Natural killer cell (primary cell): ENCODE measurements around the gene LAMC3. TPM values are rescaled to one million over a fixed set of nuclear protein-coding genes. Genes with fewer than 3 reads are reported as not detected.

ENCODE experiments used
- ATAC-seq, 3 donors: fragments of 150-1000 bp in 2 of 3; fragments of 200-7000 bp in 1 of 3; cut with Tn5 transposase; 1 replicate in 1 of 3; 2 replicates in 2 of 3; pipeline ENCODE4 v1.10.0; 2021; ENCODE audit warnings: mild to moderate bottlenecking in 2 of 3, moderate library complexity in 2 of 3
- DNase-seq, 2 donors: peaks; one replicate each; pipeline versions ENCODE4 v3.0.0 to v3.0.0-alpha.2; 2013 to 2021; ENCODE audit warnings: mixed read lengths in 1 of 2
- H3K27ac ChIP-seq: one replicate; pipeline ENCODE4 v1.5.1; 2013; ENCODE audit warnings: mild to moderate bottlenecking, low read length
- H3K27me3 ChIP-seq: one replicate; pipeline ENCODE4 v1.6.1; 2013; ENCODE audit warnings: low read length; ENCODE audit not compliant: control insufficient read depth, insufficient read depth
- H3K36me3 ChIP-seq: one replicate; pipeline ENCODE4 v1.6.1; 2013; ENCODE audit warnings: low read length; ENCODE audit not compliant: control insufficient read depth, insufficient read depth
- H3K4me1 ChIP-seq: one replicate; pipeline ENCODE4 v1.6.1; 2013; ENCODE audit warnings: low read length; ENCODE audit not compliant: control insufficient read depth, insufficient read depth
- H3K4me3 ChIP-seq: one replicate; pipeline ENCODE4 v1.5.1; 2013; ENCODE audit warnings: low read length
- H3K9me3 ChIP-seq: one replicate; pipeline ENCODE4 v1.6.1; 2013; ENCODE audit warnings: low read length; ENCODE audit not compliant: control insufficient read depth, insufficient read depth
- H3K27ac Mint-ChIP-seq, 2 donors: one replicate each; pipeline ENCODE4 v1.8.0; 2022; ENCODE audit warnings: mild to moderate bottlenecking in 2 of 2, mixed read lengths in 2 of 2, moderate library complexity in 1 of 2
- H3K27me3 Mint-ChIP-seq, 2 donors: one replicate each; pipeline ENCODE4 v1.8.0; 2022; ENCODE audit warnings: low read depth in 2 of 2, mixed read lengths in 2 of 2
- H3K36me3 Mint-ChIP-seq: one replicate; pipeline ENCODE4 v1.8.0; 2022; ENCODE audit warnings: mixed read lengths
- H3K4me1 Mint-ChIP-seq, 2 donors: one replicate each; pipeline ENCODE4 v1.8.0; 2022; ENCODE audit warnings: mixed read lengths in 2 of 2
- H3K4me3 Mint-ChIP-seq: one replicate; pipeline ENCODE4 v1.8.0; 2022; ENCODE audit warnings: mild to moderate bottlenecking, moderate library complexity, mixed read lengths
- H3K9me3 Mint-ChIP-seq, 2 donors: one replicate each; pipeline ENCODE4 v1.8.0; 2022; ENCODE audit warnings: mixed read lengths in 2 of 2
- WGBS: methylation state at CpG from one replicate; pipeline ENCODE4 v1.1.7; 2013; ENCODE audit warnings: missing lambda C conversion rate; ENCODE audit not compliant: insufficient coverage; 5-methylcytosine and 5-hydroxymethylcytosine counted together
- intact Hi-C: fragments of 100-400 bp; cut with micrococcal nuclease; formaldehyde crosslinking; loops from one replicate; pipeline ENCODE4 v1.14.2; 2022
- total RNA-seq, 4 donors: library from RNA; stranded (reverse); fragments of 120-200 nt in 1 of 4; gene quantifications; one replicate each; pipeline versions ENCODE4 v1.2.3 to v1.2.4, GENCODE V29; 2013 to 2022
- TF ChIP-seq, protein P1 (sequence below): fragments of 200-600 bp; IDR thresholded peaks from one replicate; pipeline ENCODE4 v1.8.0; 2022; ENCODE audit warnings: antibody characterized with exemption

Gene LAMC3
- total RNA-seq, 3 donors from 2014 or later (not counting 1 experiment from before 2014, with no cell fraction given), result not detected

- no peaks in the 10 kb centered on the region for H3K27me3 ChIP-seq
- Mint-ChIP-seq H3K4me3 (no peak overlapping the region), H3K9me3 (no peaks in the 10 kb centered on the region), H3K36me3 (no peaks in the 10 kb centered on the region), H3K4me1 (no peaks in the 10 kb centered on the region), H3K27ac (no peak overlapping the region), H3K27me3 (peaks cover 3 to 6% of the 10 kb centered on the region in 2 donors)
- H3K4me1 ChIP-seq, result no peaks in the 10 kb centered on the region
- 80% methylated on average over 9 of the region's 9 CpGs for WGBS
- H3K4me3 ChIP-seq, result no peak overlapping the region
- intact Hi-C loops, result no loop called here
- ATAC-seq (no peak), DNase-seq (no peak)
- TF ChIP-seq, protein P1, sequence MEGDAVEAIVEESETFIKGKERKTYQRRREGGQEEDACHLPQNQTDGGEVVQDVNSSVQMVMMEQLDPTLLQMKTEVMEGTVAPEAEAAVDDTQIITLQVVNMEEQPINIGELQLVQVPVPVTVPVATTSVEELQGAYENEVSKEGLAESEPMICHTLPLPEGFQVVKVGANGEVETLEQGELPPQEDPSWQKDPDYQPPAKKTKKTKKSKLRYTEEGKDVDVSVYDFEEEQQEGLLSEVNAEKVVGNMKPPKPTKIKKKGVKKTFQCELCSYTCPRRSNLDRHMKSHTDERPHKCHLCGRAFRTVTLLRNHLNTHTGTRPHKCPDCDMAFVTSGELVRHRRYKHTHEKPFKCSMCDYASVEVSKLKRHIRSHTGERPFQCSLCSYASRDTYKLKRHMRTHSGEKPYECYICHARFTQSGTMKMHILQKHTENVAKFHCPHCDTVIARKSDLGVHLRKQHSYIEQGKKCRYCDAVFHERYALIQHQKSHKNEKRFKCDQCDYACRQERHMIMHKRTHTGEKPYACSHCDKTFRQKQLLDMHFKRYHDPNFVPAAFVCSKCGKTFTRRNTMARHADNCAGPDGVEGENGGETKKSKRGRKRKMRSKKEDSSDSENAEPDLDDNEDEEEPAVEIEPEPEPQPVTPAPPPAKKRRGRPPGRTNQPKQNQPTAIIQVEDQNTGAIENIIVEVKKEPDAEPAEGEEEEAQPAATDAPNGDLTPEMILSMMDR, result no peak
- H3K9me3 ChIP-seq, result no peaks in the 10 kb centered on the region
- no peaks in the 10 kb centered on the region for H3K36me3 ChIP-seq
- H3K27ac ChIP-seq, result no peak overlapping the region
These were observed 71.6 kb downstream of the LAMC3 start for GRCh38 chr9:131080589-131080988.

DNA sequence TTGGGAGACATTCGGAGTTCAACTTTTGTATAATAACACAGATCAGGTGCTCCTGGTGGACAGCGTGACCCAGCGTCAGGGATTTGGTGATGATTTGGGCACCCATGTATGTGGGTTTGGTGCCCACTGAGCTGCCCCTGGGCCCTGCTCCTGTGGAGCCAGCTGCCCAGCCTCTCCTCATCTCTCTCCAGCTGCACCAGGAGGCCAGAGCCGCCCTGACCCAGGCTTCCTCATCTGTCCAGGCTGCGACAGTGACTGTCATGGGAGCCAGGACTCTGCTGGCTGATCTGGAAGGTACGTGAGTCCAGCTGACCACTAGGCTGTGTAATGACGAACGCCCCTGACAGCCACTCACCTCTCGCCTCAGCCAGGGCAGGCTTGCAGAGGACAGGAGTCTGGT is 72.9 kb downstream of the LAMC3 start:
- Mint-ChIP-seq H3K4me3 (no peak overlapping the region), H3K4me1 (no peaks in the 10 kb centered on the region)
- 93% methylated on average over 9 of the region's 9 CpGs for WGBS

GRCh38 chr9:131082774-131083512 is 74.0 kb downstream of the LAMC3 start:
- no peak for DNase-seq
- Mint-ChIP-seq H3K27me3 (peaks cover 3 to 6% of the 10 kb centered on the region in 2 donors), H3K36me3 (no peaks in the 10 kb centered on the region), H3K4me1 (no peaks in the 10 kb centered on the region), H3K4me3 (no peak overlapping the region), H3K9me3 (no peaks in the 10 kb centered on the region), H3K27ac (no peak overlapping the region)
- Histone ChIP-seq H3K36me3 (no peaks in the 10 kb centered on the region), H3K27ac (no peak overlapping the region), H3K9me3 (no peaks in the 10 kb centered on the region), H3K27me3 (no peaks in the 10 kb centered on the region), H3K4me3 (no peak overlapping the region), H3K4me1 (no peaks in the 10 kb centered on the region)
- no peak for ATAC-seq
- WGBS, result 80% methylated on average over 9 of the region's 11 CpGs
- intact Hi-C loops, result no loop called here
- TF ChIP-seq, protein P1, result no peak

More for the DNA sequence above, 72.9 kb downstream of the LAMC3 start:
- no peaks in the 10 kb centered on the region for H3K36me3 ChIP-seq
- ATAC-seq (no peak), DNase-seq (no peak)
- no peaks in the 10 kb centered on the region for H3K9me3 Mint-ChIP-seq
- H3K27ac ChIP-seq, result no peak overlapping the region
- no peaks in the 10 kb centered on the region for H3K4me1 ChIP-seq
- H3K4me3 ChIP-seq, result no peak overlapping the region
- H3K36me3 Mint-ChIP-seq, result no peaks in the 10 kb centered on the region
- TF ChIP-seq, protein P1, result no peak
- H3K27ac Mint-ChIP-seq, result no peak overlapping the region
- intact Hi-C loops, result no loop called here
- no peaks in the 10 kb centered on the region for H3K27me3 ChIP-seq
- H3K27me3 Mint-ChIP-seq, result peaks cover 3 to 6% of the 10 kb centered on the region in 2 donors
- no peaks in the 10 kb centered on the region for H3K9me3 ChIP-seq
